Gastroesophageal sphincter (tissue), 4 donors: ENCODE data around the gene SH3RF1. TPM values are rescaled to one million over a fixed set of nuclear protein-coding genes. Genes with fewer than 3 reads are reported as not detected.
"Not testable (repeated sequence)": the region's sequence is repeated elsewhere in the genome, so short reads cannot be mapped to it uniquely, and the experiment has no call there.

Experiments used
- ATAC-seq: fragments of 150-250 bp; one replicate; pipeline ENCODE4 v1.9.1; 2016; ENCODE audit warnings: mild to moderate bottlenecking, moderate library complexity
- H3K27ac ChIP-seq, 4 donors: fragments of 200-600 bp; sonication (generic) in 3 of 4; 1 replicate in 3 of 4; 2 replicates in 1 of 4; pipeline ENCODE4 v1.5.1; 2016 to 2019
- H3K27me3 ChIP-seq: fragments of 200-600 bp; sonication (generic); one replicate; pipeline ENCODE4 v1.5.1; 2019
- H3K36me3 ChIP-seq, 2 donors: fragments of 200-600 bp; sonication (generic); one replicate each; pipeline ENCODE4 v1.5.1; 2019; ENCODE audit warnings: control low read depth in 1 of 2
- H3K4me1 ChIP-seq, 3 donors: fragments of 200-600 bp; sonication (generic); 1 replicate in 2 of 3; 2 replicates in 1 of 3; pipeline ENCODE4 v1.5.1; 2016 to 2019; ENCODE audit warnings: control low read depth in 2 of 3
- H3K4me3 ChIP-seq, 2 donors: fragments of 200-600 bp; sonication (generic); one replicate each; pipeline ENCODE4 v1.5.1; 2019; ENCODE audit warnings: mild to moderate bottlenecking in 1 of 2, moderate library complexity in 1 of 2
- H3K9me3 ChIP-seq, 3 donors: fragments of 200-600 bp; sonication (generic); one replicate each; pipeline ENCODE4 v1.5.1; 2017 to 2019; ENCODE audit warnings: control low read depth in 2 of 3
- EP300 ChIP-seq: sonication (generic); formaldehyde crosslinking; IDR thresholded peaks from one replicate; pipeline ENCODE4 v1.6.1; 2017; ENCODE audit warnings: antibody characterized with exemption, mild to moderate bottlenecking
- POLR2A ChIP-seq, 2 donors: fragments of 450-650 bp; IDR thresholded peaks; one replicate each; pipeline ENCODE4 v1.6.1; 2017; ENCODE audit warnings: antibody characterized with exemption in 2 of 2, mild to moderate bottlenecking in 2 of 2, moderate library complexity in 1 of 2
- POLR2AphosphoS5 ChIP-seq: sonication (generic); formaldehyde crosslinking; IDR thresholded peaks from one replicate; pipeline ENCODE4 v1.6.1; 2017; ENCODE audit warnings: antibody characterized with exemption
- WGBS, 2 donors: methylation state at CpG; one replicate each; pipeline ENCODE4 v1.1.5; 2018; ENCODE audit warnings: low coverage in 1 of 2; 5-methylcytosine and 5-hydroxymethylcytosine counted together
- total RNA-seq, 4 donors: library from RNA; depleted of rRNA; stranded (reverse); fragments of >200 nt; gene quantifications; one replicate each; pipeline ENCODE4 v1.1.0, GENCODE V29; 2016
- TF ChIP-seq, protein P1 (sequence below), 4 experiments: fragments of 200-600 bp in 2 of 4; fragments of 450-650 bp in 2 of 4; sonication (generic) in 1 of 4; IDR thresholded peaks; one replicate each; pipeline ENCODE4 v1.5.1; 2017 to 2019; ENCODE audit warnings: antibody characterized with exemption in 4 of 4, mild to moderate bottlenecking in 2 of 4, moderate library complexity in 2 of 4

SH3RF1 gene
- total RNA-seq, 4 donors from 2014 or later = 9.2 to 17.6 (median 13.3) TPM

DNA sequence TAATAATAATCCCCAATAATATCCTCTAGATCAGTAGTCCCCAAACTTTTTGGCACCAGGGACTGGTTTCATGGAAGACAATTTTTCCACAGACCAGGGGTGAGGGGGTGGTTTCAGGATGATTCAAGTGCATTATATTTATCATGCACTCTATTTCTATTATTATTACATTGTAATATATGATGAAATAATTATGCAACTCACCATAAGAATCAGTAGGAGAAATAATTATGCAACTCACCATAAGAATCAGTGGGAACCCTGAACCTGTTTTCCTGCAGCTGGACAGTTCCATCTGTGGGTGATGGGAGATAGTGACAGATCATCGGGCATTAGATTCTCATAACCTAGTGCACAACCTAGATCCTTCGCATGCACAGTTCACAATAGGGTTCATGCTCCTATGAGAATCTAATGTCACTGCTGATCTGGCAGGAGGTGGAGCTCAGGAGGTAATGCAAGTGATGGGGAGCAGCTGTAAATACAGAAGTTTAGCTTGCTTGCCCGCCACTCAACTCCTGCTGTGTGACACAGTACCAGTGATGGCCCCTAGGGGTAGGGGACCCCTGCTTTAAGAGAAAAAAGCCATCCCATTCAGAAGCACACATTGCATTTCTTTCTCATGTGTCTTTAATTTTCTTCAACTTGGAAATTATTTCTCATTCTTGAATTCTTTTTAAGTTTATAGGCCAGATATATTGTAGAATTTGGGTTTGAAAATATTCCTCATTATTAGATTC, 16.0 kb upstream of the SH3RF1 start:
- H3K4me3 ChIP-seq = no peak overlapping the region
- H3K27me3 ChIP-seq = no peaks in the 10 kb centered on the region
- H3K4me1 ChIP-seq = no peaks in the 10 kb centered on the region
- no peak for ATAC-seq
- no peaks in the 10 kb centered on the region for H3K9me3 ChIP-seq
- TF ChIP-seq EP300 = no peak
- no peaks in the 10 kb centered on the region for H3K36me3 ChIP-seq
- no peak overlapping the region for H3K27ac ChIP-seq
- 57 to 91% methylated on average over 1 to 3 of the region's 3 CpGs for WGBS, 2 donors

DNA sequence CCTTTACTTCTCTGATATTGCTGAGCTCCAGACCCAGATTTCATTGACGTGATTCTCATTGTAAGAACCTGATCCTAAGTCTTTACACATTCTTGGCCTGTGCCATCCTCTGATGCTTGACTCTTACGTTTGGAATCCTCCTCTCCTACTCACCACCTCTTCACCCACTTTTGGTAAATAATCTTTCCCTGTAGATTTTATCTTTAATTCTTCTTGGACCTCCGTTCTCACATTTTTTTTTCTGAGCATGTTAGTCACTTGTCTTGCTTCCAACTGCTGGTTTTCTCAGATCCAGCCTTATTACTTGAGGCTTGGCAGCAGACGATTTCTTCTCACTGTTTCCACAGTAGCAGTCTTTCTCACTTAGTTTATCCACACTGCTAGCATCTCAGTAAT, 12.4 kb upstream of the SH3RF1 start:
- Histone ChIP-seq H3K4me3 (no peak overlapping the region), H3K27me3 (no peaks in the 10 kb centered on the region), H3K27ac (no peak overlapping the region), H3K9me3 (no peaks in the 10 kb centered on the region), H3K36me3 (no peaks in the 10 kb centered on the region), H3K4me1 (no peaks in the 10 kb centered on the region)
- no peak for ATAC-seq
- TF ChIP-seq, protein P1, sequence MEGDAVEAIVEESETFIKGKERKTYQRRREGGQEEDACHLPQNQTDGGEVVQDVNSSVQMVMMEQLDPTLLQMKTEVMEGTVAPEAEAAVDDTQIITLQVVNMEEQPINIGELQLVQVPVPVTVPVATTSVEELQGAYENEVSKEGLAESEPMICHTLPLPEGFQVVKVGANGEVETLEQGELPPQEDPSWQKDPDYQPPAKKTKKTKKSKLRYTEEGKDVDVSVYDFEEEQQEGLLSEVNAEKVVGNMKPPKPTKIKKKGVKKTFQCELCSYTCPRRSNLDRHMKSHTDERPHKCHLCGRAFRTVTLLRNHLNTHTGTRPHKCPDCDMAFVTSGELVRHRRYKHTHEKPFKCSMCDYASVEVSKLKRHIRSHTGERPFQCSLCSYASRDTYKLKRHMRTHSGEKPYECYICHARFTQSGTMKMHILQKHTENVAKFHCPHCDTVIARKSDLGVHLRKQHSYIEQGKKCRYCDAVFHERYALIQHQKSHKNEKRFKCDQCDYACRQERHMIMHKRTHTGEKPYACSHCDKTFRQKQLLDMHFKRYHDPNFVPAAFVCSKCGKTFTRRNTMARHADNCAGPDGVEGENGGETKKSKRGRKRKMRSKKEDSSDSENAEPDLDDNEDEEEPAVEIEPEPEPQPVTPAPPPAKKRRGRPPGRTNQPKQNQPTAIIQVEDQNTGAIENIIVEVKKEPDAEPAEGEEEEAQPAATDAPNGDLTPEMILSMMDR (IDR thresholded peaks at IDR 0.05) = no peak
- TF ChIP-seq POLR2AphosphoS5 = no peak
- TF ChIP-seq EP300 = no peak
- no peak for TF ChIP-seq POLR2A (IDR thresholded peaks at IDR 0.05)
- 20 to 54% methylated on average over 4 of the region's 4 CpGs for WGBS, 2 donors

DNA sequence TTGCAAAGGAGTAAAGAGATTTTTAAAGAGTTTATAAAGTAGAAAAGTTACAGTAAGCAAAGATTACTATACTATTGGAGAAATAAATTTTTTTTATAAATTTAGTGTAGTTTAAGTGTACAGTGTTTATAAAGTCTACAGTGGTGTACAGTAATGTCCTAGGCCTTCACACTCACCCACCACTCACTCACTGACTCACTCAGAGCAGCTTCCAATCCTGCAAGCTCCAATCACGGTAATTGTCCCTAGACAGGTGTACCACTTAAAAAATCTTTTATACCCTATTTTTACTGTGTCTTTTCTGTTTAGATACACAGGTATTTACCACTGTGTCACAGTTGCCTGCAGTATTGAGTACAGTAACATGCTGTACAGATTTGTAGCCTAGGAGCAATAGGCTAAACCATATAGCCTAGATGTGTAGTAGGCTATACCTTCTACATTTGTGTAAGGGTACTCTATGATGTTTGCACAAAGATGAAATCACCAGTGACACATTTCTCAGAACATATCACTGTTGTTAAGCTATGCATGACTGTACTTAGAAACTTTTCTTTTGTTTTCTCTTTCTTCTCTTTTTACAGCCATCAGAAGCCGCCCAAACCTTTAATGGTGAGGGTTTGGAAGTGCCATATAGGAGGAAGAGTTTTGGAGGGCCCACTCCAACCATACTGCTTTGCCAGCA, 11.8 kb upstream of the SH3RF1 start:
- ATAC-seq = no peak
- H3K27me3 ChIP-seq = no peaks in the 10 kb centered on the region
- H3K27ac ChIP-seq = no peak overlapping the region
- no peaks in the 10 kb centered on the region for H3K9me3 ChIP-seq
- no peaks in the 10 kb centered on the region for H3K4me1 ChIP-seq
- H3K36me3 ChIP-seq = no peaks in the 10 kb centered on the region
- no peak overlapping the region for H3K4me3 ChIP-seq
- TF ChIP-seq POLR2A (IDR thresholded peaks at IDR 0.05) = no peak
- no peak for TF ChIP-seq EP300
- no peak for TF ChIP-seq POLR2AphosphoS5
- TF ChIP-seq, protein P1 (IDR thresholded peaks at IDR 0.05) = no peak
- WGBS, 2 donors = 81 to 97% methylated on average over 2 of the region's 2 CpGs

DNA sequence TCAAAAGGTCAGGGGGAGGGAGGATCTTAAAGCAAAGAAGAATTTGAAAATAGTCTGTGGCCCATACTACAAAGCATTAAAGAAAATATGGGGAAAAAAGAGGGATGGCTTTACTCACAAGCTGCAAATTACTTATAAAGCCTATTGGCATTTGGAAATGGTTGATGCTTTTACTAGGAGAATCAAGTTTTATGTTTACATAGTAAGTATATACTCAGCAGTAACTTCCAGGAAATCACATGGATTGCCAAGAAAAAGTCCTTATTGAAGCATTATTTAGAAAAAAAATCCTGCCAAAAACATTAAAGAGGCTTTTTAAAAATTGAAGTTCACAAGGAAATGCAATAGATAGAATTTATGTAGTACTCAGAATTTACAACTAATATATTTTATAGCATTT, 8.4 kb upstream of the SH3RF1 start:
- ATAC-seq = no peak
- H3K27ac ChIP-seq = no peak overlapping the region

DNA sequence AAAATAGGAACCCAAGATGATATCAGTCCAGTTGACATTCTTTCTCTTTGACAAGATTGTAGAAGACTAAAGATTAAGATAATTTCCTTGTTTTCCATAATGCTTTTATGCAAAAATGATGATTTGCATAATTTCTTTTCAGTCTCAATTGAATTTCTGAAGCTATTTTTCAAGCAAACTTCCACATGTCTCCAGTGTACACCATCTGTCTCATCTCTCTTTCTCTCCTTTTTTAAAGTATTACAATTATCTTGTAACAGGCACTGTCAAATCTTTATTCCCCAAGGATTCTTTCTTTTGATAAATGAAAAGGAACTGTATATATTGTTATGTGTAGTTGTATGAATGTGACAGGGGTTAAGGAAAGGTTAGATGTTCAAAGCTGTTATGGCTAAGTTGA, 7.9 kb upstream of the SH3RF1 start:
- Histone ChIP-seq H3K4me3 (no peak overlapping the region), H3K36me3 (no peaks in the 10 kb centered on the region), H3K27me3 (no peaks in the 10 kb centered on the region), H3K27ac (no peak overlapping the region), H3K9me3 (no peaks in the 10 kb centered on the region), H3K4me1 (no peaks in the 10 kb centered on the region)
- TF ChIP-seq EP300 = no peak
- no peak for TF ChIP-seq POLR2A (IDR thresholded peaks at IDR 0.05)
- TF ChIP-seq POLR2AphosphoS5 = no peak
- TF ChIP-seq, protein P1 (IDR thresholded peaks at IDR 0.05) = no peak
- ATAC-seq = no peak

More for the DNA sequence above, 8.4 kb upstream of the SH3RF1 start:
- TF ChIP-seq EP300 (no peak), POLR2A (IDR thresholded peaks at IDR 0.05) (no peak), POLR2AphosphoS5 (no peak)
- TF ChIP-seq, protein P1 (IDR thresholded peaks at IDR 0.05) = no peak
- Histone ChIP-seq H3K9me3 (no peaks in the 10 kb centered on the region), H3K36me3 (no peaks in the 10 kb centered on the region), H3K4me1 (no peaks in the 10 kb centered on the region), H3K4me3 (no peak overlapping the region), H3K27me3 (no peaks in the 10 kb centered on the region)

DNA sequence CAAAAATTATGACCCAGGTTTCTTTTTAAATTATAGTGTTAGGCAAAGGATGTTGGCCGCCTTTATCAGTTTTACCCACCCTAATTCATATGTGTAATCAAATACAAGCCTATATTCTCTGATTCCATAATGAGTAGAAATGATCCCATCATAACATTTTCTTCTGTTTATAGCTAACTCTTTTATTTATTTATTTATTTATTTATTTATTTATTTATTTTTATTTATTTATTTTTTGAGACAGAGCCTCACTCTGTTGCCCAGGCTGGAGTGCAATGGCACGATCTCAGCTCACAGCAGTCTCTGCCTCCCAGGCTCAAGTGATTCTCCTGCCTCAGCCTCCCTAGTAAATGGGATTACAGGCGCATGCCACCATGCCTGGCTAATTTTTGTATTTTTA, 7.1 kb upstream of the SH3RF1 start:
- H3K36me3 ChIP-seq, H3K4me1 ChIP-seq, H3K9me3 ChIP-seq, H3K27me3 ChIP-seq, H3K4me3 ChIP-seq, ATAC-seq, H3K27ac ChIP-seq: not testable (repeated sequence)
- WGBS, 2 donors = 92 to 100% methylated on average over 3 of the region's 3 CpGs
